WERI-Rb-1 (cell line): ENCODE data around the gene AOC3.

Experiments
- DNase-seq: peaks from one replicate; pipeline ENCODE4 v3.0.0-alpha.2; 2020
- H3K27ac ChIP-seq: fragments of 250-450 bp; sonication (Bioruptor Pico); 2 replicates; pipeline ENCODE4 v1.5.1; 2020; ENCODE audit warnings: mild to moderate bottlenecking, moderate library complexity
- H3K27me3 ChIP-seq: fragments of 250-450 bp; sonication (Bioruptor Pico); 2 replicates; pipeline ENCODE4 v1.5.1; 2021; ENCODE audit warnings: mild to moderate bottlenecking, low read depth, moderate library complexity; ENCODE audit not compliant: insufficient read depth, severe bottlenecking
- H3K36me3 ChIP-seq: fragments of 250-450 bp; sonication (Bioruptor Pico); 2 replicates; pipeline ENCODE4 v1.5.1; 2020; ENCODE audit warnings: mild to moderate bottlenecking, moderate library complexity
- H3K4me3 ChIP-seq: 2 replicates; pipeline ENCODE4 v1.5.1; 2011; ENCODE audit warnings: low read depth, mild to moderate bottlenecking, control low read depth, low read length
- H3K9me3 ChIP-seq: fragments of 250-450 bp; sonication (Bioruptor Pico); 2 replicates; pipeline ENCODE4 v1.5.1; 2021; ENCODE audit warnings: mild to moderate bottlenecking, moderate library complexity; ENCODE audit not compliant: severe bottlenecking
- CTCF ChIP-seq: IDR thresholded peaks from 2 replicates; pipeline ENCODE4 v1.5.1; 2011; ENCODE audit warnings: low read depth, mild to moderate bottlenecking, control low read depth, inconsistent platforms, low read length

AOC3 gene

GRCh38 chr17:42835732-42836131 lies 15.3 kb upstream of the AOC3 start:
- Histone ChIP-seq H3K36me3 (peaks cover 70% of the 10 kb centered on the region), H3K27ac (no peak overlapping the region), H3K4me3 (no peak overlapping the region), H3K27me3 (no peaks in the 10 kb centered on the region), H3K9me3 (no peaks in the 10 kb centered on the region)
- DNase-seq: no peak
- TF ChIP-seq CTCF: no peak

GRCh38 chr17:42841975-42842685 lies 8.9 kb upstream of the AOC3 start:
- no peak for DNase-seq
- no peak overlapping the region for H3K4me3 ChIP-seq
- H3K27me3 ChIP-seq: no peaks in the 10 kb centered on the region
- peaks cover 83% of the 10 kb centered on the region for H3K36me3 ChIP-seq
- H3K27ac ChIP-seq: no peak overlapping the region
- no peaks in the 10 kb centered on the region for H3K9me3 ChIP-seq
- no peak for TF ChIP-seq CTCF

GRCh38 chr17:42843358-42843934 lies 7.6 kb upstream of the AOC3 start:
- DNase-seq: peak; percentile 63
- peaks cover 70% of the 10 kb centered on the region for H3K36me3 ChIP-seq
- TF ChIP-seq CTCF: peak; percentile 99
- no peaks in the 10 kb centered on the region for H3K27me3 ChIP-seq
- H3K9me3 ChIP-seq: no peaks in the 10 kb centered on the region
- H3K4me3 ChIP-seq: no peak overlapping the region
- no peak overlapping the region for H3K27ac ChIP-seq

GRCh38 chr17:42844271-42844670 lies 6.7 kb upstream of the AOC3 start, which contains the start of gene AOC2:
Gene AOC2, plus strand, starts transcription at chr17:42844580. Its CDS starts 47 bp downstream, at chr17:42844627.
- Histone ChIP-seq H3K4me3 (no peak within 1 kb of the TSS), H3K9me3 (no peaks in the 10 kb centered on the region), H3K27me3 (no peaks in the 10 kb centered on the region), H3K36me3 (peaks cover 62% of the 10 kb centered on the region), H3K27ac (no peak within 1 kb of the TSS)
- DNase-seq: no peak
- no peak for TF ChIP-seq CTCF

GRCh38 chr17:42844761-42845555 lies 6.0 kb upstream of the AOC3 start:
- Histone ChIP-seq H3K27ac (no peak overlapping the region), H3K9me3 (no peaks in the 10 kb centered on the region), H3K4me3 (no peak overlapping the region), H3K27me3 (no peaks in the 10 kb centered on the region), H3K36me3 (peaks cover 55% of the 10 kb centered on the region)
- no peak for DNase-seq
- no peak for TF ChIP-seq CTCF
